ENCODE data around the gene LPCAT3. TPM values are rescaled to one million over a fixed set of nuclear protein-coding genes. Genes with fewer than 3 reads are reported as not detected.

Gene LPCAT3
- total RNA-seq, 1 donor from 2014 or later: 6.6 TPM

GRCh38 chr12:6963016-6963731 lies 55.1 kb downstream of the LPCAT3 start:
- DNase-seq: no peak

- DNase-seq: no peak
Observed at GRCh38 chr12:6962285-6963015, 55.8 kb downstream of the LPCAT3 start.

- no peak for DNase-seq
Observed at GRCh38 chr12:6961695-6962284, 56.5 kb downstream of the LPCAT3 start.

- peak; percentile 37 for DNase-seq
Observed at GRCh38 chr12:6961278-6961694, 57.0 kb downstream of the LPCAT3 start.

GRCh38 chr12:6960593-6961277 lies 57.5 kb downstream of the LPCAT3 start:
- DNase-seq: no peak

GRCh38 chr12:6959805-6960592 lies 58.3 kb downstream of the LPCAT3 start:
- no peak for DNase-seq

GRCh38 chr12:6959058-6959804 lies 59.0 kb downstream of the LPCAT3 start:
- DNase-seq: no peak

GRCh38 chr12:6958609-6959057 lies 59.6 kb downstream of the LPCAT3 start:
- no peak for DNase-seq

GRCh38 chr12:6957741-6958608 lies 60.3 kb downstream of the LPCAT3 start:
- no peak for DNase-seq

GRCh38 chr12:6957151-6957701 lies 61.0 kb downstream of the LPCAT3 start:
- DNase-seq: no peak

- DNase-seq: no peak
Observed at GRCh38 chr12:6956021-6956727, 62.1 kb downstream of the LPCAT3 start.

GRCh38 chr12:6955108-6956020 lies 62.9 kb downstream of the LPCAT3 start:
- DNase-seq: no peak

- no peak for DNase-seq
Observed at GRCh38 chr12:6954316-6955107, 63.8 kb downstream of the LPCAT3 start.

- DNase-seq: no peak
Observed at GRCh38 chr12:6953442-6954315, 64.6 kb downstream of the LPCAT3 start.

GRCh38 chr12:6952863-6953441 lies 65.3 kb downstream of the LPCAT3 start:
- DNase-seq: no peak
